ENCODE results near the gene HELB.

The HELB gene

DNA sequence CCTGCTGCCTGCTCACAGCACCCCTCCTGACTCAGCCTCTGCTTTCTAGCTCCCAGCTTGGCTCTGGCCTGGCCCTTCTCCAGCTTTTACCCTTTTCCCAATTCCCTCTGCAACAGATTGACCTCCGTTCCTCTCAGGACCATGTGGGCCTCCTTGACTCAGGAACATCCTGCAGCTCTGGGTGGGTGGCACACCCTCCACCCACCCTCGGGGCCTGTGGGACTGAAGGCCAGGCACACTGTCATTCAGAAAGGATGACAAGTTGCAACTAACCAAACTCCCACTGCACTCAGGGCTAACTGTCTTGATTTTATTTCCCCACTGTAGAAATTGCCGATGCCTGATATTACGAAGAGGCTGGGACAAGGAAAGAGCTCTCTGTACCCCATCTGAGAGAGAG, 59.4 kb downstream of the HELB start:
- DNase-seq (ENCODE audit: low read depth in 2 of 2) = no peak

DNA sequence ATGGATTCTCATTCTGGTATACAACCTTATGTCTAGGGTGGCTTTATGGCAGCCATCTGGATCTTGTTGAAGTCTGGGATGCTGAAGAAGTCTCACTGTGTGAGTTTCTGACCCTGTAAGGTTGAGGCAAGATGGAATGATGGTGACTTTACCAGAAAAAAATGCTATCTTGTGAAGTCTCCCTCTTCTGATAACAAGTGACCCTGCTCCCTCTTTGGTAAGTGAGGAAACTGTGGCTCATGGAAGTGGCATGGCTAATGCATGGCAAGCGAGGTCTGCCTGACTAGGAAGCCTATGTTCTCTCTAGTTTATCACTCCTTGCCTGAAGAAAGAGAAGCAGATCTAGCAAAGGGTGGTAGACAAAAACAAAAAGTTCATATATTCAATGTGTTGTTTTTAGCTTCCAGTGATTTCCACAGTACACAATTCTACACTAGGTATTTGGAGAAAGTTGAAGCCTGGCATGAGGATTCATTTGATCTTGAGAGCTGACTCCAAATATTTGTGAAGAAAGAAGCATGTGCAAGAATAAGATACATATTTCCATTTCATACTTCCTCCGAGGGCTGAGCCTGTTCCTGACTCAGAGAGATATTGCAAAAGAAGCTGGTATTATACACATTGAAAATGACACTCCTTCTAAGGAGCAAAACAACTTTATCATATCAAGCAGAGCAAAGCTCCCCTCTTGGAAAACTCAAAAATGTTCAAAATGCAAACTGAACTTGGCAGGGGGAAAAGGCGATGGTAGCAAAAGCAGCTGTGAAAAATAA, 63.6 kb downstream of the HELB start:
- DNase-seq (ENCODE audit: low read depth in 2 of 2) = no peak

DNA sequence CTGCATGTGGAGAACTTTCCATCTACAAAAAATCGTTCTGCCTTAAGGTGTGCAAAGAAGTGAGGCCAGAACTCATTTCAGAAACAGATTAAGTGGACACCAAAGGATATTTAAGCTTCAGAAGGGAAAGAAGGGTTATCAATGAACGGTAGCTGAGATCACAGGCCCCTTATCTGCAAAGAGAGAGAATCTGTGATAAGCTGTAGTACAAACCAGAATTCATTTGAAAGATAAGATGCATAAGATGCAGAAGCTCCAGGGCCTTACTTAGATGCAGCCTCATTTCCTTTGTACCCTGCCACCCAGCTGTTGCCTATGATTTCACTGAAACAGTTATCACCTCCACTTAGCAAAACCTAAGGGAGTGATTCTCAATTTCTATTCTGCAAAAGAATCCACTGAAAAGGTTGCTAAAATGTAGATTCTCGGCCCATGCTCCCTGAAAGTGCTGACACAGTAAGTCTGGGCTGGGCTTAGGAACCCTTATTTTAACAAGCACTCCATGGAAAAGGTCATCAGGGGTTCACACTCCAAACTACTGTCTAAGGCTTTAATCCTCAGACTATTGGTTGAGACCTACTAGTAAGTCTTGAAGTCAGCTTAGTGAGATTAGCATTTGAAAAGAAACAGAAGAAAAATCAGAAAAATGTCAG, 64.8 kb downstream of the HELB start:
- no peak for DNase-seq (ENCODE audit: low read depth in 2 of 2)

DNA sequence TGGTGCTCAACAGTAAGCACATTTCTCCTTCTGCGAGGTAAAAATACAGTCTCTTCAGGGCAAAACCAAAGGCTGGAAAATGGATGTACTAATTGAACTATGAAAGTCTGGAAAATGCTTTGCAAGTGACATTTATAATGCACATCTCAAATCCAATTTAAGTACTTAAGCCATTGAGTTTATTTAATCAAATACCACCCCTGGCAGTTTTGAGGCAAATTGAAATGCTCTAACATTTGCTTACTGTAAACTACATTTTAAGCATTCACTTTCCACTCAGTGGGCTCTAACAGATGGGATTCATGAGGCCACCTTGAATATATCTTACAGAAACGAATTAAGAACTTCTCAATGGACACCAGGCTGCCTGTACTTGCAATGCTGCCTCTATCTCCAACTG, 69.7 kb downstream of the HELB start:
- no peak for DNase-seq (ENCODE audit: low read depth in 2 of 2)

DNA sequence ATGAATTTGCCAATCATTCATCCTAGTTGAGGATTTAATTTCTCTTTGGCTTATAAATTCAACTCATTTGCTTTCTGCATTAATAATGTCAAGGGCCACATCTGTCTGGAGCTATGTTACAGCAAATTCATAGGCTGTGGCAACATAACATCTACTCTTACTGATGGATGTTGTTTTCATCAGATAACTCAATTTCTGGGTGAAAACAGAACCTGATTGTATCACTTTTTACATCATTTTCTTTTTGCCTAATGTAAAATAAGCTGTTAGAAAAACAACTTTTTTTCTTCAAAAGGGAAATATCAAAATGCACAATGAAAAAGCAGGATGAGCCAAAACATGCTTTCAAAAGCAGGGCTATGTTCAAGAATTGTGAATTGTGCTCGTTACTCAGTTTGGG, 73.3 kb downstream of the HELB start:
- DNase-seq (ENCODE audit: low read depth in 2 of 2) = no peak

DNA sequence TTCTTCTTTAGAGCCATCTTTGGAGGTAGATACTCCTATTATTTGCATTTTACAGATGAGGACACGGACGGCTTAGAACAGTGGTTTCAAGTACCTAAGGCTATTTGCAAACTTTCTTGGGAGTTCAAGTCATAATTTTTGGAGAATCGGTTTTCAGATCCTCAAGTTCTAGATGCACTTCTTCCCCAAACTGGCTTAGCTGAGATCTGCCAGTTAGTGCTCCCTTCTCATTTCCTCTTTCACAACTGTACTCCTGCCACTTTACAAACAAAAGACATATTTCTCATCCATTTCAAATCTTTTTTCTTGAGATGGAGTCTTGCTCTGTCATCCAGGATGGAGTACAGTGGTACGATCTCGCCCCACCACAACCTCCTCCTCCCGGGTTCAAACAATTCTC, 77.3 kb downstream of the HELB start:
- DNase-seq (ENCODE audit: low read depth in 2 of 2) = no peak

DNA sequence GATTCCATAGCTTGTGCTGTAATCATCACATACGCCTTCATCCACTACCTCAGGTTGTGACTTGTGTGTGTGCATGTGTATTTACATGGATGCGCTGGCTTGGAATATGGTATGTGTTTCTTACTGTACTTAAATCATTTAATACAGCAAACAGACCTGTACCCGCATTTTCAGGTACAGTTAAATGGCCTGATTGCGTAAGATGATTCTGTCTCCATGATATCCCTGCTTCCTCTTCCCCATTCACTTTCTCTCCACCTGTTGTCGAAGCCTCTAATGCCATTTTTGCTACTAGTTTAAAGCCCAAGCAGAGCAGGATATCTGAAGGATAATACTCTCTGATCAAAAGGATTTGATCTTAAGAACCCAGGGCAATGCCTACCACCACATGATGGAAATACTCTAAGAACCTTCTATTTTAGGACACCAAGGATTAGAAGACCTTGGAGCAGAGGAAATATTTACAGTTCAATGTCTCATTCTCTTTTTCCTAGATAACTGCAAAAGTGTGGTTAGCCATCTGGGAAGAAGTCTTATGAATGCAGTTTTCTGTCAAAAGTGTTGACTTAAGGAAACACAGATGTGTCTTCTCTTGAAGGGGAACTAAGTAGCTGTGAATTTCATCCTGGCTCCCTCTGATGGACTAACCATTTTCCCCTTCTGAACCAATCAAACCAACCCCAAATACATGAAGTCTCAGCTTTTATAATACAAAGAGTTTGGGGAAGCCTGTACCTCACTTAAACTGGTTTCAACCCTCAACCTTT, 78.7 kb downstream of the HELB start:
- no peak for DNase-seq (ENCODE audit: low read depth in 2 of 2)

DNA sequence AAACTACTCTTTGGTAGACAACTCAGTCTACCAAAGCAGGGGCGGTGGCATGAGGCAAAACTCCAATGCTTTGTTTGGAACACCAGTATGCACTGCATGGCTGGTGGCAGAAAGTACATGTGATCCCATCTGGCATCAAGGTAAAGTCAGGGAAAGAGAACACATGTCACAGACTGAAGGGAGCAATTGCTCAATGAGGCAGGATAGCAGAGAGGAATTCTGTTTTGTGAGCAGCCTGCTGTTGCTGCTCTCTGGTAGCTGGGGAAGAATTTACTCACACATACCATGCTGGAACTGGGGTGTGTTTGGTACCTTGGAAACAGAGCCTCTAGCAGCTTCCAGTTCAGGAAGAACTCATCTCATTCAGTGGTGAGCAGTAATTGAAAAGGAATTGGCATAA, 84.8 kb downstream of the HELB start:
- no peak for DNase-seq (ENCODE audit: low read depth in 2 of 2)

All from activated CD4-positive, alpha-beta T cell treated with anti-CD3 and anti-CD28 coated beads for 24 hours (primary cell).